LNCaP clone FGC (cell line): ENCODE results near the gene CEACAM19.
"Not testable (repeated sequence)": the region's sequence is repeated elsewhere in the genome, so short reads cannot be mapped to it uniquely, and the experiment has no call there.

Source experiments
- DNase-seq: peaks from one replicate; pipeline ENCODE4 v3.0.0-alpha.2; 2011; ENCODE audit warnings: low read depth
- H3K4me3 ChIP-seq: 2 replicates; pipeline ENCODE4 v1.5.1; 2011; ENCODE audit warnings: mild to moderate bottlenecking, low read depth, low read length, control low read depth
- TF ChIP-seq, protein P1 (sequence below): IDR thresholded peaks from 2 replicates; pipeline ENCODE4 v1.5.1; 2012; ENCODE audit warnings: mild to moderate bottlenecking; ENCODE audit not compliant: control insufficient read depth, insufficient read depth; ENCODE audit errors: extremely low read depth

Gene CEACAM19

DNA sequence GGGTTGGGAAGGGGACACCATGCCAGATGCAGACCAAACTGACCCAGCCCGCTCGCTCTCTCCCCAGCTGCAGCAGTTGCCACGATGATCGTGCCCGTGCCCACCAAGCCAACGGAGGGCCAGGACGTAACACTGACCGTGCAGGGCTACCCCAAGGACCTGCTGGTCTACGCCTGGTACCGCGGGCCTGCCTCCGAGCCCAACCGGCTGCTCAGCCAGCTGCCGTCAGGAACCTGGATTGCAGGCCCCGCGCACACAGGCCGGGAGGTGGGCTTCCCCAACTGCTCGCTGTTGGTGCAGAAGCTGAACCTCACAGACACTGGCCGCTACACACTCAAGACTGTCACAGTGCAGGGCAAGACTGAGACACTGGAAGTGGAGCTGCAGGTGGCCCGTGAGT lies 36.5 kb downstream of the CEACAM19 start:
- TF ChIP-seq, protein P1, sequence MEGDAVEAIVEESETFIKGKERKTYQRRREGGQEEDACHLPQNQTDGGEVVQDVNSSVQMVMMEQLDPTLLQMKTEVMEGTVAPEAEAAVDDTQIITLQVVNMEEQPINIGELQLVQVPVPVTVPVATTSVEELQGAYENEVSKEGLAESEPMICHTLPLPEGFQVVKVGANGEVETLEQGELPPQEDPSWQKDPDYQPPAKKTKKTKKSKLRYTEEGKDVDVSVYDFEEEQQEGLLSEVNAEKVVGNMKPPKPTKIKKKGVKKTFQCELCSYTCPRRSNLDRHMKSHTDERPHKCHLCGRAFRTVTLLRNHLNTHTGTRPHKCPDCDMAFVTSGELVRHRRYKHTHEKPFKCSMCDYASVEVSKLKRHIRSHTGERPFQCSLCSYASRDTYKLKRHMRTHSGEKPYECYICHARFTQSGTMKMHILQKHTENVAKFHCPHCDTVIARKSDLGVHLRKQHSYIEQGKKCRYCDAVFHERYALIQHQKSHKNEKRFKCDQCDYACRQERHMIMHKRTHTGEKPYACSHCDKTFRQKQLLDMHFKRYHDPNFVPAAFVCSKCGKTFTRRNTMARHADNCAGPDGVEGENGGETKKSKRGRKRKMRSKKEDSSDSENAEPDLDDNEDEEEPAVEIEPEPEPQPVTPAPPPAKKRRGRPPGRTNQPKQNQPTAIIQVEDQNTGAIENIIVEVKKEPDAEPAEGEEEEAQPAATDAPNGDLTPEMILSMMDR = no peak
- H3K4me3 ChIP-seq = no peak overlapping the region
- no peak for DNase-seq

DNA sequence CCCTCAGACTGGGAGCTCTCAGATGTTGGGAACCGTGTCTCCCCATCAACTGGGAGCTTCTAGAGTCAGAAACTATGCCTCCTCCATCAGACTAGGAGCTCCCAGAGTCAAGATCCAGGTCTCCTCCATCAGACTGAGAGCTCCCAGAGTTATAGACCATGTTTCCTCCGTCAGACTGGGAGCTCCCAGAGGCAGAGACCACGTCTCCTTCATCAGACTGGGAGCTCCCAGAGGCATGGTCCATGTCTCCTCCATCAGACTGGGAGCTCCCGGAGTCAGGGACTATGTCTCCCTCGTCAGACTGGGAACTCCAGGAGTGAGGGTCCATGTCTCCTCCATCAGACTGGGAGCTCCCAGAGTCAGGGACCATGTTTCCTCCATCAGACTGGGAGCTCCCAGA lies 37.7 kb downstream of the CEACAM19 start:
- no peak overlapping the region for H3K4me3 ChIP-seq
- no peak for DNase-seq
- TF ChIP-seq, protein P1 = no peak

DNA sequence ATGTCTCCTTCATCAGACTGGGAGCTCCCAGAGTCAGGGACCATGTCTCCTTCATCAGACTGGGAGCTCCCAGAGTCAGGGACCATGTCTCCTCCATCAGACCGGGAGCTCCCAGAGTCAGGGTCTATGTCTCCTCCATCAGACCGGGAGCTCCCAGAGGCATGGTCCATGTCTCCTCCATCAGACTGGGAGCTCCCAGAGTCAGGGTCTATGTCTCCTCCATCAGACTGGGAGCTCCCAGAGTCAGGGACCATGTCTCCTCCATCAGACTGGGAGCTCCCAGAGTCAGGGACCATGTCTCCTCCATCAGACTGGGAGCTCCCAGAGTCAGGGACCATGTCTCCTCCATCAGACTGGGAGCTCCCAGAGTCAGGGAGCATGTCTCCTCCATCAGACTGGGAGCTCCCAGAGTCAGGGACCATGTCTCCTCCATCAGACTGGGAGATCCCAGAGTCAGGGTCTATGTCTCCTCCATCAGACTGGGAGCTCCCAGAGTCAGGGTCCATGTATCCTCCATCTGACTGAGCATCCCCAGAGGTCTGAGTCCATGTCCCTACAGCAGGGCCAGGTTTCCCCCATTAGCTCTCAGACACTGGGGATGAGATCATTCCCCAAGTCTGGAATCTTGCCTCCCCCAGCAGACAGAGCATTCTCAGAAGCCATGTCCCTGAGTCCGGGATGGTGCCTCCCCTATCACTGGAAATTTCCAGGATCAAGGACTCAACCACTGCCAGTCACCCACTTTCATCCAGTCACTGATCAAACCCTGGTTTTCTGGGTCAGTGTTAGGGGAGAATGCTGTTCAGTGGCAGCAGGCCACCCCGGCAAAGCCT lies 38.4 kb downstream of the CEACAM19 start:
- DNase-seq = not testable (repeated sequence)

DNA sequence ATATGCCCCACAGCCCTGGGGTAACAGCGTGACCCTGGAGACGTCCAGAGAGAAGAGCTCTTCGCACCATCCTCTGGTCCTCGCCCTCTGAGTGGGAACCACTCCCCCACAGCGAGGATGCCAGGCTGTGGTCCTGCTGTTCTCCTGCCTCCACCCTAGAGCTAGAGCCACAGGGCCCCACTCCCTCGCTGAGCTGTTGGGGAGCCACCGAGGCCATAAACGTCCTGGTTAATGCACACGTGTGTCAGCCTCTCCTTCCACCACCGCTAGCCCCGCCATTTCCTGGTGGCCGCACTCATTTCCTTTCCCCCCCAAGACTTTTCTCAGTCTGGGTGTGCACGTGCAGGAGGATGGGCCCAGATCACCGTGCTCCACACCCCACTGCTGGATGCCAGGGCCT lies 39.2 kb downstream of the CEACAM19 start:
- DNase-seq = no peak
- no peak overlapping the region for H3K4me3 ChIP-seq
- TF ChIP-seq, protein P1 = no peak

More for the DNA sequence above, 38.4 kb downstream of the CEACAM19 start:
- not testable (repeated sequence) for H3K4me3 ChIP-seq

DNA sequence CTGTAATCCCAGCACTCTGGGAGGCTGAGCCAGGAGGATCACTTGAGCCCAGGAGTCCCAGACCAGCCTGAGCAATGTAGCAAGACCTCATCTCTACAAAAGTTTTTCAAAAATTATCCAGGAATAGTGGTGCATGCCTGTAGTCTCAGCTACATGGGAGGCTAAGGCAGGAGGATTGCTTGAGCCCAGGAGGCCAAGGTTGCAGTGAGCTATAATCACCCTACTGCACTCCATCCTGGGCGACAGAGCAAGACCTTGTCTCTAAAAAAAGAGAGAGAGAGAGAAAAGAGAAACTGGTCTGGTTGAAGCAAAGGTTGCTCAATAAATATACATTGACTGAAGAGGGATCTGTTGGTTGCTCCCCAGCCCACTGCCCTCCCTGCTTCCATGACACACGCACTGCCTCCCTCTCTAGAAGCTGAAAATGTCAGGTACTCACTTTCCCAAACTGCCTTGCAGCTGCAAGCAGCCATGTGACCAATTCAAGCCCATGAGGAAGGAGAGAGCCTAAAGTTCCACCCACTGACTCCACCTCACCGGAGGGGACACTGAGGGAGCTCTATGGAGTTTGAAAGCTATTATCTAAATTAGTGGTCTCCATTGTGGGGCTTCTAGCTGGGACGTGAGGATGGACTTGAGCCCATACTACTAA lies 41.7 kb downstream of the CEACAM19 start:
- TF ChIP-seq, protein P1 = no peak
- DNase-seq = no peak
- no peak overlapping the region for H3K4me3 ChIP-seq

DNA sequence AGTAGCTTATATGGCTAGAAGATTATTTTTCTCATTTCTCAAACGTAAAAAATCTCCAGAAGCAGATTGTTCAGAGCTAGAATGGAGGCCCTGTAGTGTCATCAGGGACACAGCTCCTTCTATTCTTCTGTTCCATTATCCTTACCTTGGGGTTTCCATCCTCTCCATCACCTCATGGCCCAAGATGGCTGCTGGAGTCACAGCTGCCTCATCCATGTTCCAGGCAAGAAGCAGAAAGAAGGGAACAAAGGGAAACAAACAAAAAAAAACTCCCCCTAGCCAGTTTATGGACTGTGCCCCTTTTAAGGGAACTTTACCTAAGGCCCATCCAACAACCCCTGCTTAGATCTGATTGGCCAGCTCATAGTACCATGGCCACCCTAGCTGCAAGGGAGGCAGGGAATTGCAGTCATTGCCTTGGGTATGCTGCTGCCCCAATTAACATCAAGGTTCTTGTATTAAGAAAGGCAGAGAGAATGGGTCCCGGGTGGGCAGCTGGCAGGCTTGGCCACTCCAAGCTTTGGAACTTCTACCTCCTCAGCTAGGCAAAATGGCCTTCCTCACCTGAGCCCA lies 43.4 kb downstream of the CEACAM19 start:
- H3K4me3 ChIP-seq = no peak overlapping the region
- no peak for DNase-seq
- TF ChIP-seq, protein P1 = no peak

DNA sequence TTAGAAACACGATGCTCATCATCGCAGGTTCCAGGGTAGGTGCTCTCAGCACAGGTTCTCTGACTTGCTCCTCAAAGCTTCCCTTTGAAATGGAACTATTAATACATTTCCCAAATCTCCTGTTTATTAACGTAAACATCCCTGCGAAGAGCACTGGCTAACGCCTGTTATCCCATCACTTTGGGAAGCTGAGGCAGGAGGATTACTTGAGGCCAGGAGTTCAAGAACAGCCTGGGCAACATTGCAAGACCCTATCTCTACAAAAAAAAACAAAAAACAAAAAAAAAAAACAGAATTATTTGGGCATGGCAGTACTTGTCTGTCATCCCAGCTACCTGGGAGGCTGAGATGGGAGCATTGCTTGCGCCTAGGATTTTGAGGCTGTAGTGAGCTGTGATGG lies 46.3 kb downstream of the CEACAM19 start:
- TF ChIP-seq, protein P1 = no peak
- H3K4me3 ChIP-seq = no peak overlapping the region
- DNase-seq = no peak
